SK-N-DZ (cell line): Measurements from ENCODE around the gene RGS6.

ENCODE experiments used
- DNase-seq: peaks from one replicate; pipeline ENCODE4 v3.0.0-alpha.2; 2015; ENCODE audit warnings: low spot score

Gene RGS6

GRCh38 chr14:72155379-72155993 is 223.3 kb downstream of the RGS6 start:
- no peak for DNase-seq

- DNase-seq, result no peak
Observed at GRCh38 chr14:72164420-72165228, 232.4 kb downstream of the RGS6 start.

- DNase-seq, result no peak
Observed at GRCh38 chr14:72165229-72165698, 233.0 kb downstream of the RGS6 start.

- DNase-seq, result no peak
Observed at GRCh38 chr14:72169521-72169920, 237.3 kb downstream of the RGS6 start.

- DNase-seq, result no peak
Observed at GRCh38 chr14:72172049-72172448, 239.8 kb downstream of the RGS6 start.

GRCh38 chr14:72172597-72172996 is 240.4 kb downstream of the RGS6 start:
- no peak for DNase-seq

GRCh38 chr14:72173038-72173720 is 240.9 kb downstream of the RGS6 start:
- DNase-seq, result no peak

GRCh38 chr14:72177251-72177650 is 245.0 kb downstream of the RGS6 start:
- no peak for DNase-seq

- DNase-seq, result no peak
Observed at GRCh38 chr14:72178517-72178916, 246.3 kb downstream of the RGS6 start.

- no peak for DNase-seq
Observed at GRCh38 chr14:72182708-72183432, 250.6 kb downstream of the RGS6 start.

- no peak for DNase-seq
Observed at GRCh38 chr14:72183631-72184030, 251.4 kb downstream of the RGS6 start.

- DNase-seq, result no peak
Observed at GRCh38 chr14:72186523-72186922, 254.3 kb downstream of the RGS6 start.

- DNase-seq, result no peak
Observed at GRCh38 chr14:72196237-72197015, 264.2 kb downstream of the RGS6 start.

GRCh38 chr14:72201645-72202044 is 269.4 kb downstream of the RGS6 start:
- DNase-seq, result no peak

- no peak for DNase-seq
Observed at GRCh38 chr14:72213424-72213823, 281.2 kb downstream of the RGS6 start.

GRCh38 chr14:72215080-72215479 is 282.9 kb downstream of the RGS6 start:
- DNase-seq, result no peak

GRCh38 chr14:72217135-72217534 is 284.9 kb downstream of the RGS6 start:
- no peak for DNase-seq

- no peak for DNase-seq
Observed at GRCh38 chr14:72222046-72222445, 289.8 kb downstream of the RGS6 start.

GRCh38 chr14:72236629-72237028 is 304.4 kb downstream of the RGS6 start:
- no peak for DNase-seq

GRCh38 chr14:72237722-72238666 is 305.8 kb downstream of the RGS6 start:
- no peak for DNase-seq
